Left lung (tissue), 10 donors: ENCODE measurements around the gene TNFRSF1B. TPM values are rescaled to one million over a fixed set of nuclear protein-coding genes. Genes with fewer than 3 reads are reported as not detected.

ENCODE experiments used
- ATAC-seq: fragments of 200-7000 bp; cut with Tn5 transposase; one replicate; pipeline ENCODE4 v1.9.1; 2020; ENCODE audit warnings: moderate library complexity
- DNase-seq, 4 donors: peaks; one replicate each; pipeline ENCODE4 v3.0.0-alpha.2; 2013 to 2020
- H3K27ac ChIP-seq, 2 donors: fragments of 200-600 bp; sonication (generic) in 1 of 2; one replicate each; pipeline versions ENCODE4 v1.5.0 to v1.8.0; 2020 to 2021
- H3K27me3 ChIP-seq, 2 donors: fragments of 200-600 bp; sonication (generic) in 1 of 2; one replicate each; pipeline versions ENCODE4 v1.5.0 to v1.8.0; 2020 to 2021
- H3K36me3 ChIP-seq, 2 donors: fragments of 200-600 bp; sonication (generic) in 1 of 2; one replicate each; pipeline versions ENCODE4 v1.5.0 to v1.8.0; 2020 to 2021
- H3K4me1 ChIP-seq, 2 donors: fragments of 200-600 bp; one replicate each; pipeline ENCODE4 v1.8.0; 2021
- H3K4me3 ChIP-seq, 2 donors: fragments of 200-600 bp; sonication (generic) in 1 of 2; one replicate each; pipeline versions ENCODE4 v1.5.0 to v1.8.0; 2020 to 2021; ENCODE audit warnings: mild to moderate bottlenecking in 1 of 2
- H3K9me3 ChIP-seq, 2 donors: fragments of 200-600 bp; sonication (generic) in 1 of 2; one replicate each; pipeline versions ENCODE4 v1.5.0 to v1.8.0; 2020 to 2021
- CTCF ChIP-seq, 2 donors: fragments of 200-600 bp; sonication (generic) in 1 of 2; IDR thresholded peaks; one replicate each; pipeline versions ENCODE4 v1.5.0 to v1.8.0; 2021; ENCODE audit warnings: antibody characterized with exemption in 2 of 2
- intact Hi-C, 2 donors: fragments of 100-400 bp; cut with DNase I; formaldehyde crosslinking; loops; one replicate each; pipeline versions ENCODE4 v1.11.2 to v1.14.2; 2022
- polyA plus RNA-seq, 6 donors: library from polyadenylated mRNA; unstranded; fragments of 120-200 nt; gene quantifications; one replicate each; pipeline ENCODE4 v1.2.1, GENCODE V29; 2013; ENCODE audit not compliant: insufficient read length in 6 of 6
- total RNA-seq, 2 donors: library from RNA; stranded (reverse); fragmentation: NEBNext Ultra II Directional; extraction: Animal tissue kit (Norgen Biotek cat#: 25700); gene quantifications; one replicate each; pipeline ENCODE4 v1.2.1, GENCODE V29; 2021
- donor health status: DM: no; HTN: yes; CAD: no.
- donor health status: DM: no; HTN: no; CAD: no.

Gene TNFRSF1B
- total and polyA plus RNA-seq, 8 donors = 15.0 to 109 (median 17.9) TPM

GRCh38 chr1:12206792-12207424 is 40.1 kb downstream of the TNFRSF1B start:
- H3K4me3 ChIP-seq = no peak overlapping the region
- no peaks in the 10 kb centered on the region for H3K9me3 ChIP-seq
- ATAC-seq (no peak), DNase-seq (no peak)
- intact Hi-C loops = loop anchor here in 1 of 2 donors (5.0 kb wide), 1 partner anchor 80 kb away; no protein-coding TSS in a partner anchor
- H3K27ac ChIP-seq = no peak overlapping the region
- peaks cover 0 to 69% of the 10 kb centered on the region in 2 donors for H3K36me3 ChIP-seq
- TF ChIP-seq CTCF (IDR thresholded peaks at IDR 0.05) = no peak
- peaks cover 0 to 19% of the 10 kb centered on the region in 2 donors for H3K4me1 ChIP-seq
- H3K27me3 ChIP-seq = no peaks in the 10 kb centered on the region

GRCh38 chr1:12208271-12208670 is 41.5 kb downstream of the TNFRSF1B start:
- ATAC-seq (no peak), DNase-seq (no peak)
- Histone ChIP-seq H3K4me3 (no peak overlapping the region), H3K4me1 (peaks cover 0 to 19% of the 10 kb centered on the region in 2 donors), H3K27me3 (no peaks in the 10 kb centered on the region), H3K27ac (peak overlapping the region in 1 of 2 donors; percentile 25), H3K9me3 (no peaks in the 10 kb centered on the region), H3K36me3 (peaks cover 0 to 55% of the 10 kb centered on the region in 2 donors)
- no peak for TF ChIP-seq CTCF (IDR thresholded peaks at IDR 0.05)
- intact Hi-C loops = loop anchor here (2.0 to 5.0 kb wide), 2 partner anchors 81 to 83 kb away; no protein-coding TSS in a partner anchor

- Histone ChIP-seq H3K4me1 (peaks cover 0 to 19% of the 10 kb centered on the region in 2 donors), H3K4me3 (no peak overlapping the region), H3K27me3 (no peaks in the 10 kb centered on the region), H3K36me3 (peaks cover 0 to 49% of the 10 kb centered on the region in 2 donors), H3K9me3 (no peaks in the 10 kb centered on the region), H3K27ac (peak overlapping the region in 1 of 2 donors; percentile 25)
- ATAC-seq = peak; percentile 94
- DNase-seq = peak; percentile 78 to 92 (median 84)
- intact Hi-C loops = loop anchor here (2.0 to 5.0 kb wide), 2 partner anchors 82 to 84 kb away; no protein-coding TSS in a partner anchor
- TF ChIP-seq CTCF (IDR thresholded peaks at IDR 0.05) = peak; percentile 91 to 98
These were observed 42.1 kb downstream of the TNFRSF1B start for GRCh38 chr1:12208764-12209494.

- H3K9me3 ChIP-seq = no peaks in the 10 kb centered on the region
- peaks cover 0 to 19% of the 10 kb centered on the region in 2 donors for H3K4me1 ChIP-seq
- intact Hi-C loops = loop anchor here (2.0 to 5.0 kb wide), 2 partner anchors 82 to 85 kb away; no protein-coding TSS in a partner anchor
- no peak overlapping the region for H3K27ac ChIP-seq
- TF ChIP-seq CTCF (IDR thresholded peaks at IDR 0.05) = no peak
- H3K4me3 ChIP-seq = no peak overlapping the region
- ATAC-seq = peak; percentile 3
- no peak for DNase-seq
- no peaks in the 10 kb centered on the region for H3K27me3 ChIP-seq
- H3K36me3 ChIP-seq = peaks cover 0 to 43% of the 10 kb centered on the region in 2 donors
These were observed 42.7 kb downstream of the TNFRSF1B start for GRCh38 chr1:12209495-12209832.
